Measurements from ENCODE around the gene HECW1.

DNA sequence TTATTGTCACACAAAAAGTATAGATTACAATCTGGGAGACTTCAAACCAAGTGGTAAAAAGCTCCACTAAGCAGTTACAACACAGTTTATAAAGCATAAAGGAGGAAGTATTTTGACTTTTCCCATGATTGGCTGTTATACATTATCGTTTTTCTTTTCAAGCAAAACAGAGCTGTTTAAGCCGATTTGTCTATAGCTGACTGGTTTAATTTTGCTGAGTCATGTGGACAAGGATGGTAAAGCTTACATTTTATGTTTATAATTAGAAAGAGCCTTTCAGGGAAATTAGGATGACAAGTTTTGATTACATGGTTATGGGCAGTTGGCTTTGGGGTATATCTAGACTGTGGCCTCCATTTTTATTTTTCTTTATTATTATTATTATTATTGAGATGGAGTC is 318.0 kb downstream of the HECW1 start:
- TF ChIP-seq, protein P1, sequence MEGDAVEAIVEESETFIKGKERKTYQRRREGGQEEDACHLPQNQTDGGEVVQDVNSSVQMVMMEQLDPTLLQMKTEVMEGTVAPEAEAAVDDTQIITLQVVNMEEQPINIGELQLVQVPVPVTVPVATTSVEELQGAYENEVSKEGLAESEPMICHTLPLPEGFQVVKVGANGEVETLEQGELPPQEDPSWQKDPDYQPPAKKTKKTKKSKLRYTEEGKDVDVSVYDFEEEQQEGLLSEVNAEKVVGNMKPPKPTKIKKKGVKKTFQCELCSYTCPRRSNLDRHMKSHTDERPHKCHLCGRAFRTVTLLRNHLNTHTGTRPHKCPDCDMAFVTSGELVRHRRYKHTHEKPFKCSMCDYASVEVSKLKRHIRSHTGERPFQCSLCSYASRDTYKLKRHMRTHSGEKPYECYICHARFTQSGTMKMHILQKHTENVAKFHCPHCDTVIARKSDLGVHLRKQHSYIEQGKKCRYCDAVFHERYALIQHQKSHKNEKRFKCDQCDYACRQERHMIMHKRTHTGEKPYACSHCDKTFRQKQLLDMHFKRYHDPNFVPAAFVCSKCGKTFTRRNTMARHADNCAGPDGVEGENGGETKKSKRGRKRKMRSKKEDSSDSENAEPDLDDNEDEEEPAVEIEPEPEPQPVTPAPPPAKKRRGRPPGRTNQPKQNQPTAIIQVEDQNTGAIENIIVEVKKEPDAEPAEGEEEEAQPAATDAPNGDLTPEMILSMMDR (optimal IDR thresholded peaks at IDR 0.05 in 1 of 3, IDR thresholded peaks at IDR 0.05 in 1 of 3, conservative IDR thresholded peaks at IDR 0.05 in 1 of 3; ENCODE audit: extremely low read depth in 1 of 3, insufficient read depth in 2 of 3, low read length in 3 of 3), result no peak
- TF ChIP-seq EZH2 (IDR thresholded peaks at IDR 0.05; ENCODE audit: low read length), result no peak

All from keratinocyte (primary cell).